HL-60/S4 treated with retinoic acid at 250 ng/mL for 4 days and 3 days (cell line): Measurements from ENCODE around the gene CXCL12.

Source experiments
- in situ Hi-C: fragments of 300-500 bp; cut with MboI; formaldehyde crosslinking; loops from 2 replicates; pipeline ENCODE4 v1.7.0; 2022; ENCODE audit warnings: low sequenced_read_pairs

The CXCL12 gene

GRCh38 chr10:44387853-44388251 is 3.0 kb upstream of the CXCL12 start:
- in situ Hi-C loops = loop anchor here (25.0 kb wide), 1 partner anchor 726 kb away; no protein-coding TSS in a partner anchor

DNA sequence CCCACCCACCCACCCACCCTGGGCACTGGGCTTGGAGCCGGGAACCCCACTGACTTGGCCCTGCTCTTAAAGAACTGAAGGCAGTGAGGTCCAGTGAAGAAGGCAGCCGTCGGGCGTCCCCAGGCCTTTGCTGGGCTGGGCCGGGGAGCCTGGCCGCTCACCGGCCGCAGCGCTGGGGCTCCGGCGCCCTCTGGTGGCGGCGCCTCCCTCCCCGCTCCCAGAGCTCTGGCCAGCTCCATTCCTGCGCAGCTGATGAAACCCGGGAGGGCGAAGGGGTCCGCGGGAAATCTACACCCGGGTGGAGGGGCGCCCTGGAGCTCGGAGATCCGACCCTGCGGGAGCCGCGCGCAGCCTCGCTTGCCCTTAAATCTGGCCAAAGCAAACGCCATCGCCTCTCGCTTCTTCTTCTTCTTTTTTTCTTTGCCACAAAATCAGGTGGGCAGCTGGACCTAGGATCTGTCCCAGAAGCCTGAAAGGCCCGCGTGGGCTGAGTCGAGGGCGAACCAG is 1.7 kb upstream of the CXCL12 start:
- in situ Hi-C loops = loop anchor here (25.0 kb wide), 1 partner anchor 724 kb away; no protein-coding TSS in a partner anchor

DNA sequence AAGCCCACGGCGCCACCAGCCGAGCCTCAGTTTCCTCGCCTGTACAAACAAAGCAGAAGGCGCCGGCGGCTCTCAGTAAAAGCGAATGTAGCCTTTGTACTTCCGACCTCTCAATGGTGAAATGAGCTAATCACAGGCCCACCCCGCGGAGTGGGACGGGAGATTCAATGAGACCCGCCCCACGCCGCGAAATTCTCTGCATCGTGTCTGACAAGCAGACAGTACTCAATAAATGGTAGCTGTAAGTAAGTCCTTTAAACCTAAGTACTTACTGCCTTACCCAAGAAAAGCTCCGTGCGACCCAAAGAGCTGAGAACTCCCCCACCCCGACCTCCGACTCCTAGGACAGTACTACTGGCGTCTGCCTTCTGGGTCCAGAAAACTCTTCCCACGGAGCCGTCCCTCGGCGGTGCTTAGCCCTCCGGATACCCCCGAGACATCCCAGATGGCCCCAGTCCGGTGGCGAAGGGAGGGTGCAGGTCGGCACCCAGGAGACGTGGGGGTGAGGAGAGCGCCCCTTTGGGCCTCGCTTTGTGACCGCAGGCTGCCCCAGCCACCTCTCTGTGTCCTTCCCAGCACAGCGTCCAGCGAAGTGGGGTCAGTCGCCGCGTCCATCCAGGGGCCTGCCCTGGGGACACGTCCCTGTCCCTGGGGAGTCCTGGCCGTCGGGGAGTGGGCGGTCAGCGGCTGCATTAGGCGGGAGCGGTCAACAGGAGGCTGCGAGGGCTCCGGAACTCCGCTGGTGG is 972 bp upstream of the CXCL12 start:
- in situ Hi-C loops = loop anchor here (25.0 kb wide), 1 partner anchor 724 kb away; no protein-coding TSS in a partner anchor

GRCh38 chr10:44384601-44385025 is 284 bp downstream of the CXCL12 start:
- in situ Hi-C loops = loop anchor here (25.0 kb wide), 1 partner anchor 722 kb away; no protein-coding TSS in a partner anchor

DNA sequence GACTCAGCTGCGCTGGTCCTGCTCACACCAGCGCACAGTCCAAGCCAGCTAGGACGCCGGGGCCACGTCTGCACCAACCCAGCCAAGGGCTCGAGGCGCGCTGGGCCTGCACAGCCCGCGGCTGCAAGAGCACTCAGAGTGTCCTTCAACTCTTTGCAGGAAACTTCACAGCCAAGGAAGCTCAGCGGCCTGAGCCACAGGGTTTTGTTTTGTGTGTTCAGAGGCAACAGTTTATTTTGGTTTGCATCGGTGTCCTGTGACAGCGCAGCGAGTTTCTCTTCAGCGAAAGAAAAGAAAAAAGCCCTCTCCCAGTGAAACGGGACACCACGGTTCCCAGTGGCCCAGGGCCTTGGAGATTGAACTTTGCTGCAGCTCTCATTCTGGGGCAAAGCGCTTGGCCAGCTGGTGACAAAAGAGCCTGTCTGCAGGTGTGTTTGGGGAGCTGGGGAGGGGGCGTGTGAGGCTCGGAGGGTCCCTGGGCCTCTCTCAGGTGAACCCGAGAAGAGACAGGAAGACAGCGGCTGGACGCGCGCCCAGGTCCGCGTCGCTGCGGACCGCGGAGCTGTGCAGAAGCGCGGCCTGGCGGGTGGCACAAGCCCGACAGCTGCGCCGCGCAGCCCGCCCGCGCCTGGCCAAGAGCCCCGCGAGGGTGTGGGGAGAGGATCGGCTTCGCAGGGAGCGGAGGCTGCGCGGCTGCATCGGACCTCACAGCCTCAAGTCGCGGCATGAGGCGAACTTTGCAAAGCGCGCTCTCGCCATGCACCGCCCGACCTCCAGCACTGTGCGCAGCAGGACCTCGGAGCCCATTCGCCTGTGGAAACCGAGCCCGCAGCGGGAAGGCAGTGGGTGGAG is 922 bp downstream of the CXCL12 start:
- in situ Hi-C loops = loop anchor here (25.0 kb wide), 1 partner anchor 722 kb away; no protein-coding TSS in a partner anchor

DNA sequence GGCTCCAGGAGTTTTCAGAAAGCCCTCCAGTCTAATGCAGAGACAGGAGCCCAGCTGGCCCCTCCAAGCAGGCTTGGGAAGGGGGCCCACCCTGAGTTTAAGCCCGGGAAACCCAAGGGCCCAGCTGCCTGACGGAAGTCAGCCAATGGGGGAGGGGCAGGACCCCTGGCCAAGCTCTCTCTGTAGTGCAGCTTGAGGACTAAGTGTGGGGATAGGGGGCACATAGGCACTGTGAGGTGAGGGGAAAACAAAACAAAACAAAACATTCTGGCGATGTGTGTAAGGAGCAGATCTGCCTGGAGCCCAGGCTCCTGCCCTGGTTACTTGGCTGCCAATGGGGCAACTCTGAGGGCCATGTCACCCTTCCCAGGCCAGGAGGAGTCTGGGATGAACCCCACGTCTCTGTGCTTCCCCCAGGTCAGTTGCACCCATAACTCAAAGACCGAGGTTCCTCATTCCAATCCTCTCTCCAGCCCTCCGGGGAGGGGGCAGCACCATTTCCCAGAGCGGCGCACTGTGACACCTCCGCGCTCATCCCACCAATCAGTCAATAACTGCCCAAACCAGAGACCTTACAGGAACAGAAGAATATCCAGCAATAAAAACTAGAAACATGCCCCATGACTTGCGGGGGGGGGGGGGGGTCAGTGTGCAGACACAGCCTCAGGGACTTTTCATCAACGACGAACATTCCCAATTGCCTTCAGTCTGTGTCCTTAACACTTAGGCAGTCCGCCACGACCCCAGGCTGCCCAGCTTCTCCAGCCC is 1.7 kb downstream of the CXCL12 start:
- in situ Hi-C loops = loop anchor here (25.0 kb wide), 1 partner anchor 721 kb away; no protein-coding TSS in a partner anchor

- in situ Hi-C loops = loop anchor here (25.0 kb wide), 1 partner anchor 720 kb away; no protein-coding TSS in a partner anchor
Measured at GRCh38 chr10:44382131-44382858, 2.6 kb downstream of the CXCL12 start.

- in situ Hi-C loops = loop anchor here (25.0 kb wide), 1 partner anchor 719 kb away; no protein-coding TSS in a partner anchor
Measured at GRCh38 chr10:44380829-44381600, 3.9 kb downstream of the CXCL12 start.

GRCh38 chr10:44379907-44380306 is 5.0 kb downstream of the CXCL12 start:
- in situ Hi-C loops = loop anchor here (25.0 kb wide), 1 partner anchor 718 kb away; no protein-coding TSS in a partner anchor

- in situ Hi-C loops = loop anchor here (25.0 kb wide), 1 partner anchor 716 kb away; no protein-coding TSS in a partner anchor
Measured at GRCh38 chr10:44378626-44379025, 6.3 kb downstream of the CXCL12 start.

GRCh38 chr10:44377651-44378310 is 7.1 kb downstream of the CXCL12 start:
- in situ Hi-C loops = loop anchor here (25.0 kb wide), 1 partner anchor 715 kb away; no protein-coding TSS in a partner anchor

DNA sequence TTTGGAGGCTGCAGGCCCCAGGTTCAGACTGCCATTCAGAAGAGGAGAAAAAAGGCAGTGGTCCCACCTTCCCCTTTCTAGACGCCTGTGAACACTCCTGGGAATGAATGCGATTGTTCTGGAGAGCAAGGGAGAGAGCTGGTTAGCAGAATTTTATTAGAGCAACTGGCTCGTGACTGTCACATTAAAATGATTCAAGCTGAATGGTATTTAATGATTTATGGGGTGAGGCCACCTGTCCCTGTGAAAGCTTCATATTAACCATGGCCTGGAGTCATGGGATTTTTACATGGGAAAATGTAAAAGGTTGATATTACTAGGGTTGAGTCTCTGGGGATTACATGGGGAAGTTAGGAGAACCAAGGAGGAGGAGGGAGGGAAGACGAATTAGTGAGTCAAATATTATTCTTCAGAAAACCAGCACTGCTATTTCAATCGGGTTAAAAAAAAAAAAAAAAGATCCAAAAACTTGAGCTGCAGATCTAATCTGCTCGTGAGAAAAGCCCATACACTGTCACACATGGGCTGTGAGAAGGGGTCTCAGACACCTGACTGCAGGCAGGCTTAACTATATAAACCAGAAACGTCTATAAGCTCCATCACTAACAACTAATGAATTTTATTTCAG is 8.3 kb downstream of the CXCL12 start:
- in situ Hi-C loops = loop anchor here (25.0 kb wide), 1 partner anchor 714 kb away; no protein-coding TSS in a partner anchor

- in situ Hi-C loops = no loop called here
Measured at GRCh38 chr10:44374155-44374554, 10.7 kb downstream of the CXCL12 start.

DNA sequence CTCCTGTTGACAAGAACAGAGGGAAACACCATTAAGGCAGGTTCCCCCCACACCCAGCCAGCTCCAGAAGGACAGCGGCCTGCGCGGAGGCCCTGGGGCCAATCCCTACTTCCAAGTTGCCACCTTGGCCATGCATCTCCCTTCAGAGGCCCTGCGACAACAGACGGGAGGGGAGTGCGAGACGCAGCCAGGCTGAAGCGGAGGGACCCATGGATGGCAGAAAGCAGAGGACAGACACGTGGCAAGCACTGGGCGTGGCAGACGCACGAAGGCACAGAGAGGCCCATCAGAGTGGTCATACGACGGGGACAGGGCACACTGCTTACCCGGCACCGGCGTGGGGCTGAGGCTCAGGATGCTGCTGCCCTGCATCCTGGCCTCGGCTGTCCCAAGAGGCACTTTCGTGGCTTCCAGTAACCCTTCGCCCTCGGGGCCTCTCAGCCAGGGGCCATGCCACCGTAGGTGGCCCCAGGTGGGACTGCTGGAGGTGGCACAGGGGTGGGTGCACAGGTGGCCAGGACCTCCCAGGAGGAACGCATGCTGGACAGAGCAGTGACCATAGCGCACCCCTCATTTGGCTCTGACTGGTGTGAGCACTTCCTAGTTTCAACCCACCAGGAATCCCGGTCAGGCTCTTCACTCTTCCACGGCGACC is 11.4 kb downstream of the CXCL12 start:
- in situ Hi-C loops = no loop called here

DNA sequence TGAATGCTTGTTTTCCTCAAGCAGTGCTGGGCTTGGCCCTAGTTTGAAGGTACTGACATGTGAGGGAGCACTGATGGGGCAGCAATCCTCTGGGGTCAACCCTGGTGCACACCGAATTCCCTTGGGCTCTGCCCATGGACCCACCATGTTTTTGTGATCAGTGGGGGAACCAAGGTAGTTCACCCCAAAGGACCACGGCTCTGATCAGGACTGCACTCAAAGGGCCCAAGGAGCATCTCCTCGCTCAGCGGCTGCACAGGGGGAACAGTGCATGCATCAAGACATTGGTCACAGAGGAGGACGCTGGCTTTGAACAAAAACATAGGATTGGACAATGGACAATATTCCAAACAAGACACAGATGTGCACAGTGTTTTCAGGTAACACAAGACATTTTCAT is 12.7 kb downstream of the CXCL12 start:
- in situ Hi-C loops = no loop called here

GRCh38 chr10:44370731-44371248 is 14.1 kb downstream of the CXCL12 start:
- in situ Hi-C loops = no loop called here

- in situ Hi-C loops = no loop called here
Measured at GRCh38 chr10:44369854-44370253, 15.0 kb downstream of the CXCL12 start.
